Measurements from ENCODE around the gene UBQLN4.
"Not testable (repeated sequence)": the region's sequence is repeated elsewhere in the genome, so short reads cannot be mapped to it uniquely, and the experiment has no call there.

The UBQLN4 gene

GRCh38 chr1:156080863-156081179 is 27.2 kb upstream of the UBQLN4 start:
- no peak for DNase-seq

DNA sequence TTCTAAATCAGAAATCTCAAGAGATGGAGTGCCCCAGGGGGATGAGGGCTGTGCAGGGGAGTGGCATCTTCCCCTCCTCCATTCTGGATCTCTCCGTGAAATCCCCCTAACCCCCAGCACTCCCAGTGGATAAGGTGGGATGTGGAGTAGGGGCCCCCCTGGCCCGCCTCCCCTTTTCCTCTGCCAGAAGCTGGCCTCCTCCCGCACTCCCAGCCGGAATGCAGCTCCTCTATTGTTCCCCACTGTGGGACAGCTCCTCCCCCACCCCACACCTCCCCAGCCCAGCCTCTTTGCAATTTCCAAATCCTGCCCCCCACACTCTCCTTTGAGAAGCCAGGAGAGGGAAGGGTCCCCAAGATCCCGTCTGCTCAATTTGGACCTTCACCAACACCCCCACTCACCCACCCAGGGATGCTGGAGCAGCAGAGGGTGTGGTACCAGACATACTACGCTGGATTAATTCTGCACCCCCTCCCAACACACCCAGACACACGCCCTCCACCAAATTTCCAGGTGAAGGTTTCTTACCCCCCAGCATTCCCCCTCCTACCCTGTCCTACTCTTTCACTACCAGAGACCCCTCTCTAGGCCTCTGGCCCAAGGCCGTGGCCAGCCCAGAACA is 26.8 kb upstream of the UBQLN4 start:
- no peak for DNase-seq

GRCh38 chr1:156079762-156080161 is 26.2 kb upstream of the UBQLN4 start:
- DNase-seq: no peak

DNA sequence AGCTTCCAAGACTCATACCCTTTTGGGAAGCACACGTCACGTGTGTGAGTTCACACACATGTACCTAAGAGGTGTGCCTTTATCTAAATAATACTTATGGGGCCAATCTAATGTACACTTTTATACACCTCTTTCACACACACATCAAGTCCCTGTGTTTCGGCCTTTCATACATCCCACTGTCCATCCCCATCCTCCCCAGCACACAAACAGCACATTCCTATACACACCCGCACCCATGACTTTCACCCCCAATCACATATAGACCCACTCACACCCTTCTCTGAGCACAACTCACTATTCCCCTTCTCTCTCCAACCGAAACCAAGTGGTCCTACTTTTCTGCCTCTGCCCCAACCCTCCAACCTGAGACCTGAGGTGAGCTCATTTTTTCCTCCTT is 25.1 kb upstream of the UBQLN4 start:
- DNase-seq: no peak

GRCh38 chr1:156077430-156077760 is 23.8 kb upstream of the UBQLN4 start:
- no peak for DNase-seq

GRCh38 chr1:156076609-156077429 is 23.2 kb upstream of the UBQLN4 start:
- DNase-seq: no peak

- DNase-seq: no peak
Observed at GRCh38 chr1:156075775-156076204, 22.2 kb upstream of the UBQLN4 start.

DNA sequence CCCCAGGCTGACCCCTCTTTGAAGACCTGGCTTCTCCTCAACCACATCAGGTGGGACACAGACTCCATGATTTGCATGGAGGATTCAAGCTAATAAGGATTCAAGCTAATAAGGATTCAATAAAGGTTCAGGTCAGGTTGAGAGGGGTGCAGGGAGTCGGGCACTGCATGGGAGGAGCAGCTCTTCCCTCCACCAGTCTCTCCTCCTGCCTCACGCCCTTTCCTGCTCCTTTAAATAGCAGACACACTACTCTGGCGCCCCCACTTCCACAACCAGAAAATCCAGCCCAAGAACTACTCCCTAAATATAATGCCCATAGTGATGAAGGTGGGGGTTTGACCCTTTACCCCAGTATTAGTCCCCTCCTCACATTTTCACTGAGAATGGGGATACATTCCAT is 21.6 kb upstream of the UBQLN4 start:
- no peak for DNase-seq

DNA sequence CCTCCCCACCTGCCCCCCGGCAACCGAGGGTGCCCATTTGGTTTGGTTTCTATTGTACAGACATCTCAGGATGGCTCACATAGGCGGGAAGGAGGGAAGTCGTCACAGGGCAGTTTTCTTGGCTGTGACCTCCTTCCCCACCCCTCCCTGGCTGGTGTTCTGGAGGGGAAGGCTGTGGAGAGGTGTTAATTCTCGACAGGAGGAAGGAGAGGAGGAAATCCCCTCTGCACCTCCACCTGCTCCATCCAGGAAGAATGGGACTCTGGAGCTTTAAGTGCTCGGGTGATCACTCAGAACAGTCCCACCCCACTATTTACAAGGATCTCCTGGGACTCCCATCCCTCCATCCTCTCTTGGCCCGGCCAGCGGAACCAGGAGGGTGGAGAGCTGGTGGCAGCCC is 21.1 kb upstream of the UBQLN4 start:
- no peak for DNase-seq

DNA sequence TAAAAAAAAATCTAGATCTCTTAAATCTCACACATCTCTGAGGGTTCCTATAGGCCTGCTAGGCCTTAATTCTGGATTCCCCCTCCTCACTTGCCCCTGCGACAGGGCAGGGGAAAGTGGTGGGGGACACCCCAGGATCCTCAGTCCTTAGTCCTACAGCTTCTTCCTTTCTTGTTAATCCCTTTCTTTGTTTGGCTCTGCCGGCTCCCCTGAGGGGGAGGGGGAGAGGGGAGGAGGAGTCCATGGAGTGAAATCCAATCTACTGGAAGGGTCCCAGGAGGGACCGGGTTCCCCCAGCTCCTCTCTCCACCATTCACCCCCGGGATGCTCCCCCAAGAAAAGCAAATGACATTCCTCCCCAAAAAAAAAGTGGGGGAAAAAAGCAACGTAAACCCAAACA is 20.1 kb upstream of the UBQLN4 start:
- DNase-seq: no peak

- no peak for DNase-seq
Observed at GRCh38 chr1:156073110-156073687, 19.6 kb upstream of the UBQLN4 start.

DNA sequence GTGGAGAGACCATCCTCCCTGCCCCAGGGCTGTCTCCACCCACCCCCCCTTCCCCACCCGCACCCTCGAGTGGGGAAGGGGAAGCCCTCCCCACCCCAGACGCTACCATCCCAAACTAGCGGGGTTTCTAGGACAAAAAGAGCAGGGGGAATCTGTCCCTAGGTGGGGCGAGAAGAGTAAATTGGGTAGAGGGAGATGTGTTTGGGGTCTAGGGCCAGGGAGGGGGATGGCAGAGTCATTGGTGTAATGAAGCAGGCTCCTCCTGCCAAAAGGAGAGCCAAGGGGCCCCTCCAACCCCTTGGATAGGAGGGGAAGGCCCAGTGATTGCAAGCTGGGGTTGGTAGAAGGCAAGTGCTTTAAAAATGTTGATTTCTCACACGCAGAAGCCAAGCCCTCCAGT is 18.7 kb upstream of the UBQLN4 start:
- DNase-seq: no peak

GRCh38 chr1:156071332-156071816 is 17.8 kb upstream of the UBQLN4 start:
- not testable (repeated sequence) for DNase-seq

DNA sequence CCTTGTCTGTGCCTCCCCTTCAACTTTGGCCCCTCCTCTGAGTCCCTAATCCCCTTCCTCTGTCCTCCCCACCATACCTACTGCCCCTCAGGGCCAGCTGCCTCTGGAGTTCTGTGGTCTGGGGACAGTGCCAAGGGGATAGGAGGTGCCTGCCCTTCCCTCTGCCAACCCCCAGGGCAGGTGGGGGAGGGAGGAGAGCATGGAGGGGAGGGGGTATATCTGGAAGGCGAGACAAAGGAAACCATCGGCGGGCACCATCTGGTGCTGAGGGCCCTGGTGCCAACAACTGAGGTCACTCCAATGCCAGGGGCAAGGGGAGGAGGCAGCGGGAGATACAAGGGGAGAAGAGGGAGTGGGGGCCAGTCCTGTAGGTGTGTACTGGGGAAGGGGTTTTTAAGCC is 16.9 kb upstream of the UBQLN4 start:
- DNase-seq: no peak

DNA sequence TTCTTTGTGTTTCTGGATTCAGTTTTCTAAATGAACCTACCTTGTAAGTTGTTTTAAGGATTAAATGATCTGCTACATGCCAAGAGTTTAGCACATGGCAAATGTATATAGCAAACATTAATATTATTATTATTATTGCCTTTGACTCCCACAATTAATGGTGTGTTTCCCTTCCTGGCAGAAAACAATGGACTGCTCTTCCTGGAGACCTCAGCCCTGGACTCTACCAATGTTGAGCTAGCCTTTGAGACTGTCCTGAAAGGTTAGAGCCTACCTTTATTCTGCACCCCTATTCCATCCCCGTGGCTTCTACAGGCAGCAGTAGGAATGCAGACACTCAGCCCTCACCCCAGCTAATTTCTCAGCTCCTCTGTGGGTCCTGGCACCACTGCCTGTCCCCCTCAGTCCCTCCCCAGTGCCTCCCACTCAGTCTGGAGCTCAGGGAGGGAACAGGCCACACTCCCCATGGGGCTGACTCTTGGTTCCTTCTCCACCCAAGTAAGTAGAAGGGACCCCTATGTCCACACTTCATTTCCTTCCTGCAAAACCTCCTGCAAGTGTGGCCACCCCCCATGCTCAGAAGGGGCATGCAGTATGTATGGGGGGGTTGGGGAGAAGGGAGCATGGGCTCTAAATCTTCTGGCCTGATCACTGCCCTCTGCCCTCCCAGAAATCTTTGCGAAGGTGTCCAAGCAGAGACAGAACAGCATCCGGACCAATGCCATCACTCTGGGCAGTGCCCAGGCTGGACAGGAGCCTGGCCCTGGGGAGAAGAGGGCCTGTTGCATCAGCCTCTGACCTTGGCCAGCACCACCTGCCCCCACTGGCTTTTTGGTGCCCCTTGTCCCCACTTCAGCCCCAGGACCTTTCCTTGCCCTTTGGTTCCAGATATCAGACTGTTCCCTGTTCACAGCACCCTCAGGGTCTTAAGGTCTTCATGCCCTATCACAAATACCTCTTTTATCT is 16.2 kb upstream of the UBQLN4 start:
- DNase-seq: no peak

DNA sequence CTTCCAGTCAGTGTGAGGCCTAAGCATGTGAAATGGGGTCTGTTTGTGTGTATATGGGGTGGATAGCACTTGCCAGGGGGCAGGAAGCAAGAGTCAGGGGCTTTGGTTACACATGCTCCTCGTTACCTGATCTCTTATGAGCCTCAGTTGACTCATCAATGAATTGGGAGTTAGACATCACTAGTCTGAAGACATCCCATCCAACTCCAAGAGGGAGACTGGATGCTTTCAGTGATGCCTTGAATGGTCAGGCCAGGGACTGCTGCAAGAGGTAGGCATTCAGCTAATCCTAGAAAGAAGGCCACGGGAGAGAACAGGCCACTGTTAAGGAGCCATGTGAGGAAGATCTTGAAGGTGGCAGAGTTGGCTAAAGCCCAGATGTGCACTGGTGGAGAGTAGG is 13.7 kb upstream of the UBQLN4 start:
- no peak for DNase-seq

GRCh38 chr1:156065871-156066270 is 12.3 kb upstream of the UBQLN4 start:
- DNase-seq: no peak

DNA sequence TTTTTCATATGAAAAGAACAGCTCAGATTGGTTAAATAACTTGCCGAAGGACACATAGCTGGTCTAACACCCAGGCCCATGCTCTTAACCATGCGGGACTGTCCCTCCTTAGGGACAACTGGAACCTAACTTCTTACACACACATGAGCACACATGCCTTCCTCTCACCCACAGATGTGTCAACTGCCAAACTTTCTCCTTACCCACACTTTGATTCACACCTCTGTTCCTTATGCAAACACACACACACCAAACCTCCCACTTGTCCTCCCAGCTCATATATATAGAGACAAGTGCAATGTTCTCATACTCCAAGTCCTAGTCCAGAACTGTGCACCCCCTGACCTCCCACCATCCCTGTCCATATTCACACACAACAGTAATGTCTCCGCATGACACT is 11.6 kb upstream of the UBQLN4 start:
- no peak for DNase-seq

GRCh38 chr1:156064615-156065014 is 11.0 kb upstream of the UBQLN4 start:
- DNase-seq: no peak

DNA sequence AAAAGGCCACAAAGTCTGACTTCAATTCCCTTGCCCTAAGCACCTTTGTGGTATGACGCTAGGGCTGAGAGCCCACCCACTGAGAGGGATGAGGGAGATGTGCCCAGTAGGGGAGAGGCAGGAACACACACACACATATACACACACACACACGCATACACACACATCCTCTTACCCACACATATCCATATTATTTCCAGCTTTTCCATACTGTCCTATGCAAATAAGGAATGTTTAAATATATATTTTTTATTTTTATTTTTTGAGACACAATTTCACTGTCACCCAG is 10.3 kb upstream of the UBQLN4 start:
- DNase-seq: no peak

- DNase-seq: no peak
Observed at GRCh38 chr1:156062189-156062588, 8.6 kb upstream of the UBQLN4 start.

GRCh38 chr1:156060937-156061636 is 7.5 kb upstream of the UBQLN4 start, which contains the start of gene RAB25:
TSS of gene RAB25 (plus strand) at chr1:156061160. CDS start at chr1:156061401, 241 bp downstream.
- DNase-seq: no peak
